GM19372 (cell line): ENCODE results near the gene OLIG1.

Source experiments
- ATAC-seq: cut with Tn5 transposase; IDR thresholded peaks from one replicate; pipeline ENCODE4 v1.9.1; 2021; ENCODE audit warnings: mild to moderate bottlenecking, low read depth, moderate library complexity; ENCODE audit not compliant: unreplicated experiment

The OLIG1 gene

DNA sequence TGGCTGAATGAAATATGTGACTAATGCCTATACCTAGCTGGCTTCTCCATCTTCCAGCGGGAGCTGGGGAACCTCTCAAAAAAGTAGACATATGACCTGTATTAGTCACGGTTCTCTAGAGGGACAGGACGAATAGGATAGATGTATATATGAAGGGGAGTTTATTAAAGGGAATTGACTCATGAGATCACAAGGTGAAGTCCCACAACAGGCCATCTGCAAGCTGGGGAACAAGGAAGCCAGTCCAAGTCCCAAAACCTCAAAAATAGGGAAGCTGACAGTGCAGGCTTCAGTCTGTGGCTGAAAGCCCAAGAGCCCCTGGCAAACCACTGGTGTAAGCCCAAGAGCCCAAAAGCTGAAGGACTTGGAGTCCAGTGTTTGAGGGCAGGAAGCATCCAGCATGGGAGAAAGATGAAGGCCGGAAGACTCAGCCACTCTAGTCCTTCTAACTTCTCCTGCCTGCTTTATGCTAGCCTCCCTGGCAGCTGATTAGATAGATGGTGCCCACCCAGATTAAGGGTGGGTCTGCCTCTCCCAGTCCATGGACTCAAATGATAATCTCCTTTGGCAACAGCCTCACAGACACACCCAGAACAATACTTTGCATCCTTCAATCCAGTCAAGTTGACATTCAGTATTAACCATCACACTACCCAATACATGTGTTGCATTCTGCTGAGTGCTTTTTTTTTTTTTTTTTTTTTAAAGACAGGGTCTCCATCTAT lies 19.6 kb downstream of the OLIG1 start:
- ATAC-seq, result no peak

- ATAC-seq, result no peak
These were observed 26.5 kb downstream of the OLIG1 start for GRCh38 chr21:33096426-33096825.

DNA sequence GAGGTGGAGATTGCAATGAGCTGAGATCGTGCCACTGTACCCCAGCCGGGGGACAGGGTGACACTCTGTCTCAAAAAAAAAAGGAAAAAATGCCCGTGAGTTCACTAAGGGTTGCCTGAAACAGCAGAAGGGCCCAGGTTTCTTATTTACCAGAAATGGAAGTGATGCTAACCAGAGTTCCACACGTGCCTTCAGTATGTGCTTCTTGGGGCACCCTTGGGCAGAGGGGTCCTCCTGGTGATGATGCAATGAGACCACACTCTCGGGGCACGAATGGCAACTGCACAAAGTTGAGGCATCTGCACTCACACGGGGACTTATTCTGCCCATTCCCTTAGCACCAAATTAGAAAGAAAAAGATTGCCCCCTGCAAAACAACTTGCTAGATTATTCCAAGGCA lies 29.2 kb downstream of the OLIG1 start:
- no peak for ATAC-seq

DNA sequence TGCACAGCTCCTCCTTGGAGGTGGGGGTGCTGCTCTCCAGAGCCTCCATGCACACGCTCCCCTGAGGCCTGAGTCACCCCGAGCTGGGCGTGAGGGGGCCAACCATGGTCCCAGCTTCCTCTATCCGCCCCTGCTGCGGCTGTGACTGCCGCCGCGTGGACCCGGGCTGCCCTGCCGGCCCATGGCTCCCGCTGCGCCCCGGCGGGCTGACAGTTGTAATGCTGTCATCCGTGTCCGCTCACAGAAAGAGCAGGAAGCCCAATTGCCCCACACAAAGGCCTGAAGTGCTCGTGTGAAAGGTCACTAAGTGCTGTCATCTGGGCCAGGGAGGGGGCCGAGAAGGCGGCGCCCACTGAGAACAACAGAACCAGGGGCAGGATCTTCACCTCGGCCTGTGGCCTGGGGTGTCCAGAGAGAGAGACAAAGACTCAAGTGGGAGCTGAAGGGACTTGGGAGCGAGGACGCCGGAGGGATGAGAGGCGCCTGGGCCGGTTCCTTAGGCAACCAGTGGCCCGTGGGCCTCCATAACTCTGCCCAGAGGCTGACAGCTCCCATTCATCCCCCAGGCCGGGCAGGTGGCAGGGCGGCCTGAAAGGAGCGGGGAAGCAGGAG lies 31.5 kb downstream of the OLIG1 start:
- ATAC-seq, result no peak

GRCh38 chr21:33105088-33105487 lies 35.1 kb downstream of the OLIG1 start:
- ATAC-seq, result no peak

DNA sequence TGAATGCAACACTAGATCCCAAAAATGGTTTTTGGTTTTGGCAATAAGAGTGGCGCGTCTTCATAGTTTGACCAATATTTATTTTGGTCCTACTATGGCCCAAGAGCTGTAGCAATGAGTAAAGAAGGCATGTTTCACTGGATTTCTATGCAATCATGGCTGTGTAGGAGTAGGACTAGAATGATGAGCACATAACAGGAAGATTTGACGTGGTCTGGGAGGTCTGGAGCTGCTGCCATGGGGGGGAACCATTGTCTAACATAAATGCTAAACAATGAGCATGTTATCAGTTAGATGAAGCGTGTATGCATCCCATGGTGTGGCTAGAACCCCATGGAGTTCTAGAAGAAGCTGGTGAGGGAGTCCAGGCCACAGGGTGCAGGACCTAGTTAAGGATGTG lies 38.3 kb downstream of the OLIG1 start:
- no peak for ATAC-seq

DNA sequence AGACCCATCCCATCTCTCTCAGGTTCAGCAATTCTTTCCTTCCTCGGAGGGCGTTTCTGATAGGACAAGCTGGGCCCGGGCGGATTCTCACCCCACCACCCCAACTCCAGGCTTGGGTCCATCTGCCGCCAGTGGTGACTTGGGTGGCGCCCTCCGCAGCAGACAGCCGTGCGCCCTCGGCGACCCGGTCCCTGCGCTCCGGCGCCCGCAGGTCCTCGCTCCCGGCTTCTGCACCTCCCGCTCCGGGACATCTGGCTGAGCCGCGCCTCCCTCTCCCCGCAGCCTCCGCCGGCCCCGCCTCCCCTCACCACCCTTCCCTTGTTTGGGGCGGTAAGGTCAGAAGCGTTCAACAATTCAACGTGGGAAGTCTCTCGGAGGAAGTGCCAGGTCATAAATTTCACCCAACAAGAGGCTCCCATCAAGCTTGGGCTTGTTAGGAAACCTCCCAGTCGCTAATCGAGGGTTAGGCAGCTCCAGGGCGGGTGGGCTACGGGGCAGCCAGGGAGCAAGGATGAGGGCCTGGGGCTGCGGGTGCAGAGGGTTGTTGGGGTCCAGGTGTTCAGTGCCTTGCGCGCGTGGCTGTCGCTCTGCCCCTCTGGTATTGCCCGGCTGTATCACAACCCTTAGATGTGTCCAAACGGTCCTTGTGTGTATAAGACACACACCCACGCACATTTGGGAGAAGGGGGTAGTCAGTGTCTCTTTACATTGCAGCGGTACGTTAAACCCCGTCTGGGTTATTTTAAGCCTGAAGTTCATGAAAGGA lies 39.8 kb downstream of the OLIG1 start:
- ATAC-seq, result no peak

DNA sequence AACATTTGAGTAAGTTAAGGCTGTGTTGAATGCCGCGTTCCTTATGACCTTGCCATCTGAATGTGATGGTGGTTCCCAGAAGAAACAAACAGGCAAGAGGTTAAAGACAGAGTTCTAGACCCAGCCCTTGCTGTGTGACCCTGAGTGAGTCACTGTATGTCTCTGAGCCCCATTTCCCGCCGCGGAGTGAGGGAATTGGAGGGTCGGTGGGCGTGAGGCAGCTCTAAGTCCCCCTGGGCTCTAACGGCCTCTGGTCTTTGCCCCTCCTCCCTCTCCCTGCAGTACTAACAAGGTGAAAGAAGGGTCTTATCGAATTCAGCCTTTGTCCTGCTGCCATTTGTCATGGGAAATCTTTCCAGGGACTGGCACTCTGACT lies 40.4 kb downstream of the OLIG1 start:
- ATAC-seq, result no peak

- no peak for ATAC-seq
These were observed 41.6 kb downstream of the OLIG1 start for GRCh38 chr21:33111577-33111976.

DNA sequence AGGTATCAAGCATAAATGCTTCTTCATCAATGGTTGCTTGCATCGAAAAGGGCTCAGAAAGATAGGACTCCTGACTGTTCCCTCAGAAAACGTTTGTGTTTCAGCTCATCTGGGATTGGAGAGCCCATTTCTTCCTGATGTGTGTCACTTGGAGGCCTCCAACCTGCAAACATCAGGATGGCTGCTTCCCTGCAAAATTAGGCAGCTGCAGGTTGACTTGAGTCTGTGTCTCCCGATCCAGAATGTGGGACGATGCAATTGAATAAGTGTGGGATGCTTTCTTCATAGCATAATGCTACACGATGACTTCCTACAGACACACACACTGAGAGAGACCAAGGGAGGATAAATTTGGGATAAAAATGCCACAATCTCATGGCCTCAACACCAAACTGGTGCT lies 42.2 kb downstream of the OLIG1 start:
- ATAC-seq, result no peak

DNA sequence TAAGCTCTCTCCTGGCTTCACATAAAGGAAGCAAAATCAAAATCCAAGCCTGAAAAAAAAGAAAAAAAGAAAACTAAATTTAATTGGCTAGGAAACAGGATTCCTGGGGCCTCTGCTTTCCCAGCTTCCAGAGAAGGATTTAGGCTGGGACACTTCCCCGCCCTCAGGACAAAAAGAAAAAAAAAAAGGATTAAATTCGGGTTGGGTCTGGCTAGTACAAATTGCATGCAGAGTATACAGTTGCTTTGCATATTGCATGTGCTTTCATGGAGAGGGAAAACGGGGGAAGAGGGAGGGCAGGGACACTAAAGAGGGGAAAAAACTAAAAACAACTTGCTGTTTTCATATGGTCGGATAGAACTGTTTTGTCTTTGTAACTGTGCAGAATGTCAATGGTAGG lies 42.7 kb downstream of the OLIG1 start:
- no peak for ATAC-seq

DNA sequence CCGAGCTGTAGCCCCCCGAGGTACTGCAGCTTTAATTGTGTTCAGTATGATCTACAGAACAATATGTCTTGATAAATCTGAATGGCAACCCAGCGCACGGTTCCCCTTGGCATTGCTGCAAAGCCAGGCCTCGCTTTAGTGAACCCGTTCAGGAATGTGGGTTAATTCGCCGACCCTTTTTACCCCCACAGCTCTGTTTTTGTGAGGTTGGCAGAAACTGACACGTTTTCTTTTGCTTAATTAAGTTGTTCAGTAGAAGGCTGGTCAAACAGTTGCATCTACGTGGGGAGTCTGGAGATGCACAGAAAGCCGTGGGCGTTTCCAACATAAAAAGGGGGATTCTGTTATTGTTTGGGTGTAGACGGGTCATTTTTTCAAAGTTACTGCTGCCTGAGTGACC lies 43.2 kb downstream of the OLIG1 start:
- no peak for ATAC-seq

- no peak for ATAC-seq
These were observed 44.3 kb downstream of the OLIG1 start for GRCh38 chr21:33114276-33114675.

- no peak for ATAC-seq
These were observed 45.9 kb downstream of the OLIG1 start for GRCh38 chr21:33115631-33116510.

DNA sequence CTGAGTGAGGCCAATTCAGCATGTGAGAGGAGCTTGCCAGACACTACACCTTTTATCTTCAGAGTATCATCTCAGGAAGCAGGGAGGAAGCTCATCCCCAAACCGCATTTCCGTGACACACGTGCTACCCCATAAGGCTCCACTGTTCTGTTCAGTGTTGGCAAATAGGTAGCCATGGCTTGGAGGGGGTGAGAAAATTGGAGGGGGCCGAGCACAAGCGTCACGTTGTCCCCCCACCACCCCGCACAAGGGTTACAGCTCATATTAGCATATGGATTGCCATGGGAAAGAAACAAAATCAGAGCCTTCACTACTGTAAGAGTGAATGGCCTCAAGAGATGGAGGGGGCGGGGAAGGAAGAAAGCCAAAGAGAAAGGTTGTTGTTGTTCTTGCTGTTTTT lies 46.7 kb downstream of the OLIG1 start:
- no peak for ATAC-seq

GRCh38 chr21:33117101-33117888 lies 47.4 kb downstream of the OLIG1 start:
- ATAC-seq, result no peak
